HEK293 (cell line): ENCODE results near the gene EFEMP2.

Experiments
- CTCF ChIA-PET: fragments of 350-600 bp; formaldehyde crosslinking; extraction: SDS; loops from one replicate; lab custom pipeline; 2021; ENCODE audit warnings: antibody characterized with exemption; lab: Yijun Ruan, JAX
- POLR2A ChIA-PET: fragments of 300-600 bp; formaldehyde crosslinking; extraction: SDS; loops from one replicate; lab custom pipeline; 2020; ENCODE audit warnings: antibody characterized with exemption, inconsistent platforms; lab: Yijun Ruan, JAX
- H3K27ac ChIP-seq: fragments of 200-500 bp; sonication (Bioruptor generic); 2 replicates; pipeline ENCODE4 v1.5.1; 2014; ENCODE audit warnings: low read depth, low read length, control low read depth, inconsistent platforms; ENCODE audit errors: extremely low read depth
- H3K36me3 ChIP-seq, 2 experiments: fragments of 200-500 bp in 1 of 2; sonication (Bioruptor generic) in 1 of 2; 1 replicate in 1 of 2; 2 replicates in 1 of 2; pipeline ENCODE4 v1.5.1; 2014 to 2017; ENCODE audit warnings: inconsistent platforms in 2 of 2, low read length in 2 of 2; ENCODE audit not compliant: control insufficient read depth in 2 of 2, insufficient read depth in 1 of 2
- H3K4me1 ChIP-seq: fragments of 200-500 bp; sonication (Bioruptor generic); 2 replicates; pipeline ENCODE4 v1.5.1; 2014; ENCODE audit warnings: mild to moderate bottlenecking, low read length, inconsistent platforms; ENCODE audit not compliant: control insufficient read depth, insufficient read depth
- H3K4me3 ChIP-seq: 2 replicates; pipeline ENCODE4 v1.5.1; 2011; ENCODE audit warnings: low read depth, mild to moderate bottlenecking, control low read depth, low read length, moderate library complexity
- H3K9me3 ChIP-seq: fragments of 200-500 bp; sonication (Bioruptor generic); 2 replicates; pipeline ENCODE4 v1.5.1; 2014; ENCODE audit warnings: low read depth, low read length, inconsistent platforms; ENCODE audit not compliant: control insufficient read depth, insufficient read depth
- KLF7 ChIP-seq: fragments of 450-650 bp; formaldehyde crosslinking; IDR thresholded peaks from 2 replicates; pipeline ENCODE4 v1.5.1; 2016; ENCODE audit warnings: missing biosample characterization, missing genetic modification characterization, borderline replicate concordance
- TSHZ1 ChIP-seq: fragments of 450-650 bp; formaldehyde crosslinking; IDR thresholded peaks from 2 replicates; pipeline ENCODE4 v1.5.1; 2016; ENCODE audit warnings: missing biosample characterization, missing genetic modification characterization, borderline replicate concordance
- ZBTB17 ChIP-seq: fragments of 450-650 bp; formaldehyde crosslinking; IDR thresholded peaks from 2 replicates; pipeline ENCODE4 v1.5.1; 2016; ENCODE audit warnings: missing biosample characterization, missing genetic modification characterization
- ZNF248 ChIP-seq: fragments of 450-650 bp; formaldehyde crosslinking; IDR thresholded peaks from 2 replicates; pipeline ENCODE4 v1.5.1; 2017; ENCODE audit warnings: missing biosample characterization, missing genetic modification characterization
- ZNF366 ChIP-seq: fragments of 450-650 bp; formaldehyde crosslinking; conservative IDR thresholded peaks from 2 replicates; pipeline ENCODE4 v1.5.1; 2016; ENCODE audit warnings: missing biosample characterization, missing genetic modification characterization
- ZNF391 ChIP-seq: fragments of 450-650 bp; formaldehyde crosslinking; IDR thresholded peaks from 2 replicates; pipeline ENCODE4 v1.5.1; 2016; ENCODE audit warnings: low read depth, missing biosample characterization, missing genetic modification characterization, borderline replicate concordance
- ZNF404 ChIP-seq: fragments of 450-650 bp; formaldehyde crosslinking; IDR thresholded peaks from 2 replicates; pipeline ENCODE4 v1.5.1; 2017; ENCODE audit warnings: missing biosample characterization, missing genetic modification characterization
- ZNF560 ChIP-seq: fragments of 450-650 bp; formaldehyde crosslinking; IDR thresholded peaks from 2 replicates; pipeline ENCODE4 v1.5.1; 2017; ENCODE audit warnings: missing biosample characterization, missing genetic modification characterization, borderline replicate concordance
- ZNF791 ChIP-seq: fragments of 450-650 bp; formaldehyde crosslinking; IDR thresholded peaks from 2 replicates; pipeline ENCODE4 v1.5.1; 2016; ENCODE audit warnings: missing biosample characterization, missing genetic modification characterization
- TF ChIP-seq, protein P1 (sequence below): fragments of 450-650 bp; formaldehyde crosslinking; IDR thresholded peaks from 2 replicates; pipeline ENCODE4 v1.5.1; 2017; ENCODE audit warnings: missing biosample characterization, mild to moderate bottlenecking, missing genetic modification characterization, moderate library complexity
- TF ChIP-seq, protein P2 (sequence below): fragments of 450-650 bp; formaldehyde crosslinking; conservative IDR thresholded peaks from 2 replicates; pipeline ENCODE4 v1.5.1; 2016; ENCODE audit warnings: low read depth, missing biosample characterization, missing genetic modification characterization
- TF ChIP-seq, protein P3 (sequence below): fragments of 450-650 bp; formaldehyde crosslinking; IDR thresholded peaks from 2 replicates; pipeline ENCODE4 v1.5.1; 2016; ENCODE audit warnings: missing biosample characterization, missing genetic modification characterization
- TF ChIP-seq, protein P4 (sequence below): fragments of 450-650 bp; formaldehyde crosslinking; IDR thresholded peaks from 2 replicates; pipeline ENCODE4 v1.5.0; 2017; ENCODE audit warnings: missing biosample characterization, missing genetic modification characterization, borderline replicate concordance

Gene EFEMP2

GRCh38 chr11:65885808-65886536 lies 13.4 kb upstream of the EFEMP2 start:
- Histone ChIP-seq H3K9me3 (no peaks in the 10 kb centered on the region), H3K27ac (no peak overlapping the region), H3K36me3 (peaks cover 0 to 53% of the 10 kb centered on the region in 2 experiments; a peak in 2 of 3 replicates), H3K4me1 (no peaks in the 10 kb centered on the region), H3K4me3 (no peak overlapping the region)
- ChIA-PET POLR2A (interaction anchor here (2.0 to 6.1 kb wide), 4 partner anchors 26 to 166 kb away, joined by 5 to 121 read pairs (median 12); partner anchors contain the start of genes CFL1, MUS81 and RNASEH2C), CTCF (interaction anchor here (0.6 to 9.5 kb wide), 34 partner anchors 9 to 271 kb away, joined by 3 to 189 read pairs (median 8); partner anchors contain the start of genes CFL1, FOSL1, KAT5 and MUS81)
- TF ChIP-seq ZNF248 (tag by site-specific recombination) = 0 out of 2 replicates have a peak, but pooled peaks have one; percentile 71
- TF ChIP-seq, protein P1, sequence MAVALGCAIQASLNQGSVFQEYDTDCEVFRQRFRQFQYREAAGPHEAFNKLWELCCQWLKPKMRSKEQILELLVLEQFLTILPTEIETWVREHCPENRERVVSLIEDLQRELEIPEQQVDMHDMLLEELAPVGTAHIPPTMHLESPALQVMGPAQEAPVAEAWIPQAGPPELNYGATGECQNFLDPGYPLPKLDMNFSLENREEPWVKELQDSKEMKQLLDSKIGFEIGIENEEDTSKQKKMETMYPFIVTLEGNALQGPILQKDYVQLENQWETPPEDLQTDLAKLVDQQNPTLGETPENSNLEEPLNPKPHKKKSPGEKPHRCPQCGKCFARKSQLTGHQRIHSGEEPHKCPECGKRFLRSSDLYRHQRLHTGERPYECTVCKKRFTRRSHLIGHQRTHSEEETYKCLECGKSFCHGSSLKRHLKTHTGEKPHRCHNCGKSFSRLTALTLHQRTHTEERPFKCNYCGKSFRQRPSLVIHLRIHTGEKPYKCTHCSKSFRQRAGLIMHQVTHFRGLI (tag by site-specific recombination) = no peak

DNA sequence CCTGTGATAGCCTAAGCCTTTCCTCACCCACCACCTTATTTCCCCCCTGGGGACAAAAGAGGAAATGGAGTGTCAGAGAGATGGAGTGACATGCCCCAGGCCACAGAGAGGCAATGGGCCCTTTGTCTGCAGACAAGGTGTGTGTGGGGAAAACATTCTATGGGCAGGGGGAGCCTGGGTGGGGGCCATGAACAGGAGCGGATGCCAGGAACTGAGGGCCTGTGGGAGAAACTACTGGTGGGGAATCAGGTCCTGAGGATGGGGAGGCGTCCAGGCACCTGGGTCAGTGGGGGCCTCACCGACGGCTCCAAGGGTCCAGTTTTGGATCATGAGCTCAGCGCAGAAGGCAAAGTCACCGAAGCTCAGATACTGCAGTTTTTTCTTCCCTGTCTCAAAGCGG lies 12.6 kb upstream of the EFEMP2 start:
- TF ChIP-seq ZNF791 = no peak
- TF ChIP-seq, protein P2, sequence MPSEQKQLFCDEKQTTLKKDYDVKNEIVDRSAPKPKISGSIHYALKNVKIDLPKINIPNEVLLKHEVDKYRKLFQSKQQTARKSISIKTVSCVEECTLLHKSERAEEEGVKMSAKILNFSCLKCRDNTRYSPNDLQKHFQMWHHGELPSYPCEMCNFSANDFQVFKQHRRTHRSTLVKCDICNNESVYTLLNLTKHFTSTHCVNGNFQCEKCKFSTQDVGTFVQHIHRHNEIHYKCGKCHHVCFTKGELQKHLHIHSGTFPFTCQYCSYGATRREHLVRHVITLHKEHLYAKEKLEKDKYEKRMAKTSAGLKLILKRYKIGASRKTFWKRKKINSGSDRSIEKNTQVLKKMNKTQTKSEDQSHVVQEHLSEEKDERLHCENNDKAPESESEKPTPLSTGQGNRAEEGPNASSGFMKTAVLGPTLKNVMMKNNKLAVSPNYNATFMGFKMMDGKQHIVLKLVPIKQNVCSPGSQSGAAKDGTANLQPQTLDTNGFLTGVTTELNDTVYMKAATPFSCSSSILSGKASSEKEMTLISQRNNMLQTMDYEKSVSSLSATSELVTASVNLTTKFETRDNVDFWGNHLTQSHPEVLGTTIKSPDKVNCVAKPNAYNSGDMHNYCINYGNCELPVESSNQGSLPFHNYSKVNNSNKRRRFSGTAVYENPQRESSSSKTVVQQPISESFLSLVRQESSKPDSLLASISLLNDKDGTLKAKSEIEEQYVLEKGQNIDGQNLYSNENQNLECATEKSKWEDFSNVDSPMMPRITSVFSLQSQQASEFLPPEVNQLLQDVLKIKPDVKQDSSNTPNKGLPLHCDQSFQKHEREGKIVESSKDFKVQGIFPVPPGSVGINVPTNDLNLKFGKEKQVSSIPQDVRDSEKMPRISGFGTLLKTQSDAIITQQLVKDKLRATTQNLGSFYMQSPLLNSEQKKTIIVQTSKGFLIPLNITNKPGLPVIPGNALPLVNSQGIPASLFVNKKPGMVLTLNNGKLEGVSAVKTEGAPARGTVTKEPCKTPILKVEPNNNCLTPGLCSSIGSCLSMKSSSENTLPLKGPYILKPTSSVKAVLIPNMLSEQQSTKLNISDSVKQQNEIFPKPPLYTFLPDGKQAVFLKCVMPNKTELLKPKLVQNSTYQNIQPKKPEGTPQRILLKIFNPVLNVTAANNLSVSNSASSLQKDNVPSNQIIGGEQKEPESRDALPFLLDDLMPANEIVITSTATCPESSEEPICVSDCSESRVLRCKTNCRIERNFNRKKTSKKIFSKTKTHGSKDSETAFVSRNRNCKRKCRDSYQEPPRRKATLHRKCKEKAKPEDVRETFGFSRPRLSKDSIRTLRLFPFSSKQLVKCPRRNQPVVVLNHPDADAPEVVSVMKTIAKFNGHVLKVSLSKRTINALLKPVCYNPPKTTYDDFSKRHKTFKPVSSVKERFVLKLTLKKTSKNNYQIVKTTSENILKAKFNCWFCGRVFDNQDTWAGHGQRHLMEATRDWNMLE (tag by site-specific recombination) = no peak
- TF ChIP-seq KLF7 = no peak
- TF ChIP-seq ZNF404 = no peak
- no peak overlapping the region for H3K4me3 ChIP-seq
- H3K4me1 ChIP-seq = no peaks in the 10 kb centered on the region
- POLR2A ChIA-PET = interaction anchor here (0.6 to 2.3 kb wide), 12 partner anchors 11 to 251 kb away, joined by 3 to 13 read pairs (median 6); partner anchors contain the start of genes CFL1, KAT5, MUS81 and RNASEH2C
- H3K27ac ChIP-seq = no peak overlapping the region
- no peaks in the 10 kb centered on the region for H3K9me3 ChIP-seq
- CTCF ChIA-PET = interaction anchor here (0.5 to 9.5 kb wide), 49 partner anchors 8 to 281 kb away, joined by 3 to 189 read pairs (median 5); partner anchors contain the start of genes CFL1, FOSL1, KAT5 and MUS81
- H3K36me3 ChIP-seq = peaks cover 0 to 53% of the 10 kb centered on the region in 2 experiments; a peak in 2 of 3 replicates

- Histone ChIP-seq H3K9me3 (no peaks in the 10 kb centered on the region), H3K4me1 (no peaks in the 10 kb centered on the region), H3K27ac (no peak overlapping the region), H3K36me3 (peaks cover 0 to 53% of the 10 kb centered on the region in 2 experiments; a peak in 2 of 3 replicates), H3K4me3 (no peak overlapping the region)
- POLR2A ChIA-PET = interaction anchor here (0.6 to 2.3 kb wide), 12 partner anchors 11 to 252 kb away, joined by 3 to 13 read pairs (median 6); partner anchors contain the start of genes CFL1, KAT5, MUS81 and RNASEH2C
- CTCF ChIA-PET = interaction anchor here (0.5 to 9.5 kb wide), 54 partner anchors 7 to 280 kb away, joined by 3 to 189 read pairs (median 5); partner anchors contain the start of genes CFL1, FOSL1, KAT5 and MUS81
- TF ChIP-seq, protein P3, sequence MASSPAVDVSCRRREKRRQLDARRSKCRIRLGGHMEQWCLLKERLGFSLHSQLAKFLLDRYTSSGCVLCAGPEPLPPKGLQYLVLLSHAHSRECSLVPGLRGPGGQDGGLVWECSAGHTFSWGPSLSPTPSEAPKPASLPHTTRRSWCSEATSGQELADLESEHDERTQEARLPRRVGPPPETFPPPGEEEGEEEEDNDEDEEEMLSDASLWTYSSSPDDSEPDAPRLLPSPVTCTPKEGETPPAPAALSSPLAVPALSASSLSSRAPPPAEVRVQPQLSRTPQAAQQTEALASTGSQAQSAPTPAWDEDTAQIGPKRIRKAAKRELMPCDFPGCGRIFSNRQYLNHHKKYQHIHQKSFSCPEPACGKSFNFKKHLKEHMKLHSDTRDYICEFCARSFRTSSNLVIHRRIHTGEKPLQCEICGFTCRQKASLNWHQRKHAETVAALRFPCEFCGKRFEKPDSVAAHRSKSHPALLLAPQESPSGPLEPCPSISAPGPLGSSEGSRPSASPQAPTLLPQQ (tag by site-specific recombination) = no peak
- TF ChIP-seq ZNF366 (tag by site-specific recombination) (peak; percentile 76), ZBTB17 (no peak), ZNF391 (tag by site-specific recombination) (no peak), TSHZ1 (no peak), ZNF560 (tag by site-specific recombination) (no peak)
- TF ChIP-seq, protein P4, sequence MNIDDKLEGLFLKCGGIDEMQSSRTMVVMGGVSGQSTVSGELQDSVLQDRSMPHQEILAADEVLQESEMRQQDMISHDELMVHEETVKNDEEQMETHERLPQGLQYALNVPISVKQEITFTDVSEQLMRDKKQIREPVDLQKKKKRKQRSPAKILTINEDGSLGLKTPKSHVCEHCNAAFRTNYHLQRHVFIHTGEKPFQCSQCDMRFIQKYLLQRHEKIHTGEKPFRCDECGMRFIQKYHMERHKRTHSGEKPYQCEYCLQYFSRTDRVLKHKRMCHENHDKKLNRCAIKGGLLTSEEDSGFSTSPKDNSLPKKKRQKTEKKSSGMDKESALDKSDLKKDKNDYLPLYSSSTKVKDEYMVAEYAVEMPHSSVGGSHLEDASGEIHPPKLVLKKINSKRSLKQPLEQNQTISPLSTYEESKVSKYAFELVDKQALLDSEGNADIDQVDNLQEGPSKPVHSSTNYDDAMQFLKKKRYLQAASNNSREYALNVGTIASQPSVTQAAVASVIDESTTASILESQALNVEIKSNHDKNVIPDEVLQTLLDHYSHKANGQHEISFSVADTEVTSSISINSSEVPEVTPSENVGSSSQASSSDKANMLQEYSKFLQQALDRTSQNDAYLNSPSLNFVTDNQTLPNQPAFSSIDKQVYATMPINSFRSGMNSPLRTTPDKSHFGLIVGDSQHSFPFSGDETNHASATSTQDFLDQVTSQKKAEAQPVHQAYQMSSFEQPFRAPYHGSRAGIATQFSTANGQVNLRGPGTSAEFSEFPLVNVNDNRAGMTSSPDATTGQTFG (tag by site-specific recombination) = no peak
These were observed 12.1 kb upstream of the EFEMP2 start for GRCh38 chr11:65884716-65885092.
